ENCODE results near the gene NAB1.
"Not testable (repeated sequence)": the region's sequence is repeated elsewhere in the genome, so short reads cannot be mapped to it uniquely, and the experiment has no call there.

Gene NAB1

DNA sequence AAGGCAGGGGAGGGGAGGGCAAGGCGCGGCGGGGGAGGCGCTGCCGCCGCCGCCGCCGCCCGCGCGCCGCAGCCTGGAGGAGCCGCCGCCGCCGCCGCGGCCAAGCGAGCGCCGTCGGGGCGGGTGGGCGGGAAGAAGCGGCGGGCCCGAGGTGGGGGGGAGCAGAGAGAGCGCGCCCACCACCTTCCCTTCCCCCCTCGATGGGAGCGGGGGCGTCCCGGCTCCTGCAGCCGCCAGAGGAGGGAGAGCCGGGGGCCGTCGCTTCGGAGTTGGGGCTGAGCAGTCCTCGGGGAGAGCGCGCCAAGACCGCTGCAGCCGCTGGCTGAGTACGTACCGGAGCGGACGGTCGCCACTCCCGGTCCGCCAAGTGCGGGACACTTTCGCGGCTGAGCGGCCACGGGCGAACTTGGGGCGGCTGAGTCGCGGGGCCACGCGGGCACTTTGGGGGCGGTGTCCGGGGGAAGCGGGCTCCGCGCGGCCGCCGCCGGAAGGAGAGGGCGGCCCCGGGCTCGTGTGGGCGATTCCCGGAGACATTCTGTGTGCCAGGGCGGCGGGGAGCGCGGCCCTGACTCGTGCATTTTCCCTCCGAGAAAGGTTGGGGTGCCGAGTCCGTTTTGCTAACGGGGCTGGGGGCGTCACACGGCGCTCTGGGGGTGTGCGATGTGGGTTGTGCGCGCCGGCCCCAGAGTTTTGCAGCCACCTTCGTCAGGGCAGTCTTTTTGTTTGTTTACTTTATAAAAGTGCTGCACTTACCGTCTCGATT lies at the start of gene NAB1:
NAB1 (plus strand) TSS at position 49 of the 763 bp plus-strand sequence. CDS start 10,094 bp downstream, outside the sequence.
- DNase-seq, result peak; percentile 82

DNA sequence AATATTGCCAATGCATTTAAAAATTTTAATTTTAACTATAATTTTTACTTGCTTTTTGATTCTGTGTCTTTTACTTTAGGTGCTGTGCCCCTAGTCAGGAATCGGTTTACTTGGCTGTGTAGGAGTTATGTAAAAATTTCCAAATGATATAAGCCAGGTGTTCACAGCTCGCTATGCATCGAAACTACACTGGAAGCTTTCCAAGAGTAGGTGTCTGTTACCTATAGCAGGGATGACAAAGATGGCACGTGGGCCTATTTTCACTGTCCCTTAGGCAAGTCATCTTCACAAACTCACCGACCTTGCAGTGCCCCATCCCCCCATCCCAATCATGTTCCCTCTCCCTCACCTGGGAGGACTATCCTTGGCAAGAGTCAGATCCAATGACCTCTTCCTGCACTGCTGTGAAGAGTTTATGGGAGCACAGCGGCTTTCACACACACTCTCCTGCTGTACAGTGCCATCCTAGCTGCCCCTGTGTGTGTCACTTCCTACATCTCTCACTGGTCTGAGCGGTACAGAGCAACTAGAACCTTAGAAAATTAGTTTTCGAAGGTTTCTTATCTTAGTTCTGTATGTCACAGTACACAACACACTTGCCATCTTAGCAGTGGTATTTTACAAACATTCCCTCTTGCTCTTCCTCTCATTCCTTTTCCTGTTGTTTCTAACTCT lies 49.2 kb upstream of the NAB1 start:
- DNase-seq, result no peak

DNA sequence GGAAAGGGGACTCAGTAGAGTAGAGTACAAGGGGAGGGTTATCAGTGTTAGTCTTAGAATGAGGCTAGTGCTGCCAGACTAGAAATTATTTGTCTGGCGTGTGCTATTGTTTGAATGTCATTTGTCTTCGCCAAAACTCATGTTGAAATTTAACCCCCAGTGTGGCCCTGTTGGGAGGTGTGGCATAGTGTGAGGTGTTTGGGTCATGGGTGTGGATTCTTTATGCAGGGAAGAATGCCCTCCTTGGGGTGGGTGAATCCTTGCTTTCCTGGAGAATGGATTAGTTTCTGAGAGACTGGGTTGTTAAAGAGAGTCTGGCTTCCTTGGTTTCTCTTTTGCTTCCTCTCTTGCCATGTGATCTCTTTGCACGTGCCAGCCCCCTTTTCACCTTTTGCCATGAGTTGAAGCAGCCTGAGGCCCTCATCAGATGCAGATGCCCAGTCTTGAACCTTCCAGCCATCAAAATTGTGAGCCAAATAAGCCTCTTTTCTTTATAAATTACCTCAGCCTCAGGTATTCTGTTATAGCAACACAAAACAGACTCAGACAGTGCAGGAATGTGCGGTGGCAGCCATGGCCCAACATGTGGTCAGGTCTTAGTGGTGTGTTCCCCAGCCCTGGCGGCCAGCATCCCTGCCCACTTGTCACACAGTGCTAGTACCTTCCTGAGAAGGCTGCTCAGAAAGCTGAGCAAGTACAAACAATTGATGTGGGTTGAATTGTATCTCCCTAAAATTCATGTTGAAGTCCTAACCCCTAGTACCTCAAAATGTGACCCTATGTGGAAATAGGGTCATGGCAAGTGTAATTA lies 48.4 kb upstream of the NAB1 start:
- no peak for DNase-seq

DNA sequence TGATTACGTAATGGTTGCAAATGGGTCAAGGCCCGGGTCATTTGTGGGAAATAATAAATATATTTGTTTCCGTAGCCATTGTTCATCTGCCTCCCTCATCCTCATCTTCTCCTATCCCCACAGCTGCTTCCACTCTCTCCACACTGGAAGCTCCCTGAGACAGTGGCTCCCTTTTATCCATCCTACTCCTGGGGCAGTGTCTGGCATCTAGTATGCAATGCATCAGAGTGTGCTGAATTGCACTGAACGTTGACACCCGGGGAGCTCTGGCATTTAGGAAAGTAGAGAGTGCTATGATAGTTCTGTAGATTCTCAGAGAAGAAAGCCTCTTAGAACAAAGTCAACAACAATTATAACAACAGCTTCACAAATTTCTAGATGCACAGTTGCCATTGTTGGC lies 45.5 kb upstream of the NAB1 start:
- DNase-seq, result no peak

DNA sequence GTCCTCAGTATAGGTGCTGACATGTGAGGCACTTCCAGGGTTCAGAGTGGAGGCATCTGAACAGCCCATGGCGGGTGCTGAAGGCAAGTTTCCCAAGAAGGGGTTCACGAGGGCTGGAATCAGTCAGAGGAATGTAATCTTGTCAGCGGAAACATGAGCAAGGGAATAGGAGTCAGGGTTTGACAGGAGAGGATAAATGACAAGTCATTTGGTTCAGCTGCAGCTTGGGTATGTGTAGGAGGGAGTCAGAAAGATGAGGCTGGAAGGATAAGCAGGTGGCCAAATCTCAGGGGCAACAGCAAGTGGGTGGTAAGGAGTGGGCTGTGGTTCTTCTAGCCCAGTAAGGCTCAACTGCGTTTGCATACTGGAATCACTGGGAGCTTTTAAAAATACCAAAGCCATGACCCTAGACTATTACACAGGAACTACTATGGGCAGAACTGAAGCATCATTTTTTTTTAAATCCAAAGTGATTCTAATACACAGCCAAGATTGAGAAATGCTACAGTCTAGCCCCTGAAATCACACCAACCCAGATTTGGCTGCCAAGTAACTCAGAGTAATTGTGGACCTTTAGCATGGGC lies 41.8 kb upstream of the NAB1 start:
- DNase-seq, result no peak

DNA sequence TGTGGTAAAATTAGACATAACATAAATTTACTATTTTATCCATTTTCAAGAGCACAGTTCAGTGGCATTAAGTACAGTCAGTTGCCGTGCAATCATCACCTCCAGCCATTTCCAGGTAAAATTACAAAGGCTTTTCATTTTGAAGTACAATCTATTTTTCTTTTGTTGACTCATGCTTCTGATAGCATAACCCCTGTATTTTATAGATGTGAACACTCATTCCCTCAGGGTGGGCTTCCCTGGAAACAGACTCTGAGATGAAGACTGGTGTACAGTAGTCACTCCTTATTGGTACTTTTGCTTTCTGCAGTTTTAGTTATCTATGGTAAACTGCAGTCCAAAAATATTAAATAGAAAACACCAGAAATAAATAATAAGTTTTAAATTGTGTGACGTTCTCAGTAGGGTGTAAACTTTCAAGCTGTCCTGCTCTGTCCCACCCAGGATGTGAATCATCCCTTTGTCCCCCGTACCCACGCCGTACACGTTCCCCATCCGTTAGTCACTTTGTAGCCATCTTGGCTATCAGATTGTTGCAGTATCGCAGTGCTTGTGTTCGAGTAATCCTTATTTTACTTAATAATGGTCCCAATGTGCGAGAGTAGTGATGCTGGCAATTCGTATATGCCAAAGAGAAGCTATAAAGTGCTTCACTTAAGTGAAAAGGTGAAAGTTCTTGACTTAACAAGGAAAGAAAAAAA lies 41.1 kb upstream of the NAB1 start:
- DNase-seq, result no peak

DNA sequence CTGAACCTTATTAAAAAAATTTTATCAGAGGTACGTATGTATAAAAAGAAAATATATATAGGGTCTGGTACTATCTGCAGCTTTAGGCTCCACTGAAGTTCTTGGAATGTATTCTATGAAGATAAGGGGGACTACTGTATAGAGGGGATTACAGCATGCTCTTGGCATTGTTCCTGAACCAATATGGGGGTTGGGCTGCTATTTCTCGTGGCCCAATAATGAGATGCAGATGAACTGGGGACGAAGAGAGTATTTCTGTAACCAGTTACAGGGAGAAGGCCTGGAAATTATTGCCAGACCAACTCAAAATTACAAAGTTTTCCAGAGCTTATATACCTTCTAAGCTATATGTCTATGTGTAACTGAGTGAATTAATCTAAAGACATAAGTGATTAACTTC lies 40.0 kb upstream of the NAB1 start:
- not testable (repeated sequence) for DNase-seq

GRCh38 chr2:190609397-190609796 lies 39.5 kb upstream of the NAB1 start:
- not testable (repeated sequence) for DNase-seq

DNA sequence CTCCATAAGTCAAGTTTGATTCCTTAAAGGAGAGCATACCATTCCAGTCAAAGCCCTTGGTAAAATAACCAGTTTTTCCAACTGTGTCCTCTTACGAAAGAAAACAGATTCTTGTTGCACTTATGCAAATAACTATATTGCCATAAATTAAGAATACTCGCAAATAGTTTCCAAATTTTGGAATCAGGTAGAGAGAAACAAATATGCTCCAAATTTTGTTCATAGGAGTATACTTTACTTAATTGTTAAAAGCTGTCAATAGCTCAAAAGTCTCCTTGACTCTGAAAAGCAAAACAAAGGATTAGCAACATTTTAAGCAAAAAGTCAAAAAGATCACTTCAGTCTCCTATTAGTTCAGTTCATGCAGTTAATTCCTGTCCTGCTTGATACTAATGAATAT lies 38.4 kb upstream of the NAB1 start:
- not testable (repeated sequence) for DNase-seq

DNA sequence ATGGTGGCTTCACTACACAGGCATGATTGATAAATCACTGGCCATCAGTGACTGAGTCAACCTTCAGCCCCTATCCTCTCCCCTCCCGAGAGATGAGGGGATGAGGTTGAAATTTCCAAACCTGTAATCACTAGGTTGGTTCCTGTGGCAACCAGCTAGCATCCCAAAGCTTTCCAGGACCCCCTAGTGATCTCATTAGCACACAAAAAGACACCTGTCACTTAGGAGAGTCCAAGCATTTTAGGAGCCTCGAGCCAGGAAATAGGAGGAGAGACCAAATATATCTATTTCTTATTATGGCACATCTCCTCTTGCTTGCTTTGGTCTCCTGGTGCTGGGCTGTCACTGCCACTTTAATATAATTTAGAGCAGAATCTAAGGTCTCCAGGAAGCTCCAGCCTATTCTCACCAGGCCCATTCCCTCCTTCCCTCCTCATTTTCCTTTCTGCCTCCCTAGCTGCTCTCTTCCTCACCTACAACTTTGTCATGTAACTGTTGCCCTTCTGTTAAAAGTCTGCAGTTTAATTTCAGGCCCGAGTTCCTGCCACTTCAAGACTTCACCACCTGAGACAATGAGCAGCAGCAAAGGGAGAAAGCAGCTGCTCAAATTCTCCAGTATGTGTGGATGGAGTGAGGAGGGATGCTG lies 33.2 kb upstream of the NAB1 start:
- DNase-seq, result no peak

DNA sequence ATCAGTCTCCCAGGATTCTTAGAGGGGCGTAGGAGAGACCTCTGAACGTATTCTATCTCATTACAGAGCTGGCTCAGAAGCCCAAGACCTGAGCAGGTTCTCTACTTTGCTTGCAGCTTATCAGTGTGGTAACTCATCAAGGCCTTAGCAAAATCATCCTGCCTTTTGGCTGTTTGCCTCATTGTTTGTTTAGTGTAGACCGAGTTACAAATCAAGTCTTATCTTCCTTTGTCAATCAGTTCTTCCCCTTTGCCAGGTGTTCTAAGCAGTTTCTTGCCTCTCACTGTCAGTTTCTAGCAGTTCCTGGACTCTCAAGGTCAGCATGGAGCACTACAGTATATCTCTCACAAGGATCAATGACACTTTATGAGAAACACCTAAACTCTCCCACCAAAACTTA lies 30.9 kb upstream of the NAB1 start:
- no peak for DNase-seq

DNA sequence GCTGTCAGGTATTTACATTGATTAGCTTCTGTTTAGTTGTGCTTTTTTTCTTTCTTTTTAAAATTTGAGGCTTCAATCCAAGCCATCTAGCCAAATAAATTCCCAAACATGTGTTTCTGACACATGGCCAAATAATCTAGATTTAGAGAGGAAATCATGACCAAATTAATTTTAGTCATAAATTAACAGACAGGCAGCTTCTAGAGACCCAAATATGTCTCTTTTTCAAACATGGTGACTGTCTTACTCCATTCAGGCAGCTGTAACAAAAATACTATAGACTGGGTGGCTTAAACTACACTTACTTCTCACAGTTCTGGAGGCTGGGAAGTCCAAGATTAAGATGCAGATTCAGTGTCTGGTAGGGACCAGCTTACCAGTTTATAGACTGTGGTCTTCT lies 23.2 kb upstream of the NAB1 start:
- DNase-seq, result no peak

DNA sequence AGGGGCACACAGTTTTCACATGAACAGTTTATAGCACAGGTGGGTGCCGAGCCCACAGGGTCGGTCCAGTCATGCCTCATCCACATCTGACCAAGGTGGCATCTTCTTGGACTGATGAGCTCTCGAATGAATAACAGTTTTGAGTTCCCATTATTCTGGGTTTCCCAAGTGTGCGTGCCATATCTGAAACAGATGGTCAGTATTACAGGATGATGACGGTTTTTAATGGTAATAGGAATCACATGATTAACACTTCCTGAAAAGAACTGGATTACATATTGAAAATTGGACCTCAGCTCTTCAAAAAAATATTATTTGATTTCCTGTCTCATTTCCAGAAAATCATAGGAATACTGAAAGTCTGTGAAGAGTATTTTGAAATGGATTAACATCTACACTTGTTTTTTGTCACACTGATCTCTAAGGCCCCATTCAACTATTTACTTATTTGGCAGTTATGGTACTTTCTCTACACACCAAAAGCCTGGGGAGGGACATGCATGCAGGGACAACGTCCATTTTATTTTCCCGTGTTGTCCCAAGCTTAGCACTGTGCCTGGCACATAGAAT lies 22.2 kb upstream of the NAB1 start:
- DNase-seq, result no peak

GRCh38 chr2:190627448-190628412 lies 21.2 kb upstream of the NAB1 start:
- peak; percentile 83 for DNase-seq

DNA sequence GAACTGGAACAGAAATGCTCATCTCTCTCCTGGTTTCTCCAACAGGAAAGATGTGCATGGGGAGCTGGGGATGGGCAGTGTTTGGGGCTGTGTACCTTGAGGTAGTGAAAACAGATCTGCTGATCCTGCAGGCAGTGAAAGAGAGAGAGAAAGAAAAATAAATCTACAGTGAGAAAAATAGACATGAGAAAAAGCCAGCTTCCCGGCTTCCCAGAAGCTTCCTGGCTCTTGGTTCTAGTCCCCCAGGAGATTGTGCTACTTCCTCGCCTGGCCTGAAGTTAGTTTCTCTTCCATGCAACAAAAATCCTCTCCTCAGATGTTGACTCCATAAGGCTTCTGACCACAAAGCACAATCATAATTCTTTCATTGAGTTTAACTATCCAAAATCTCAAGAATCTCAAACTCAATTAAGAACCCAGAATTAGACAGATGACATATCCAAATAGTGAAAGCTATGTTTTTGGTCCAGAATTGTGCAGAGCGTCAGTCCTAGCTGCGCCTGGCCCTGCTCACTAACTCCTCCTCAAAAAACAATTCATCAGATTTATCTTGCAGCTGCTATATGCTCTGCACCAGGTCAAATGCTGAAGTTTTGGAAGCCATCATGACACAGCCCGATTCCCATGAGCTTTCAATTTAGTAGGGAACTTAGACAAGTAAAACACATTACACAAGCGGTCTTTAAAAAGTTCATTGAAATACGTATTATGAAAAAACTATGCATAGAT lies 20.1 kb upstream of the NAB1 start:
- DNase-seq, result peak; percentile 68

DNA sequence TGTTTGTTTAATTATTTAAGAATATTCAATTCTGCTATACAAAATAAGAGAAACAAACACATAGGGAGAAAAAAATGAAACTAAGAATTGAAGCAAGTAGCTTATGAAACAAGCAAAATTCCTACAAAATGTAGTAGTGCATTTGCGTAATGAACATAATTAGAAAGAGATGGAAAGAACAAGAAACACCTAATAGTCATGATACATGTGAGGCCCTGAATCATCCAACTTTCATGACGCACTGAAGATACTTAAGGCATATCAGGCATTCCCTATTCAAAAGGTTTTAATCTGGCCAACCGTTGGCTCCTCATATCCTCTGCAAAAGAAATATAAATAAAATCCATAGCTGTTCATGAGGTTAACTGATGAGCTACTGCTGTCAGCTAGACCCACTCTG lies 14.5 kb upstream of the NAB1 start:
- DNase-seq, result no peak

- DNase-seq, result no peak
Measured at GRCh38 chr2:190635781-190636180, 13.1 kb upstream of the NAB1 start.

DNA sequence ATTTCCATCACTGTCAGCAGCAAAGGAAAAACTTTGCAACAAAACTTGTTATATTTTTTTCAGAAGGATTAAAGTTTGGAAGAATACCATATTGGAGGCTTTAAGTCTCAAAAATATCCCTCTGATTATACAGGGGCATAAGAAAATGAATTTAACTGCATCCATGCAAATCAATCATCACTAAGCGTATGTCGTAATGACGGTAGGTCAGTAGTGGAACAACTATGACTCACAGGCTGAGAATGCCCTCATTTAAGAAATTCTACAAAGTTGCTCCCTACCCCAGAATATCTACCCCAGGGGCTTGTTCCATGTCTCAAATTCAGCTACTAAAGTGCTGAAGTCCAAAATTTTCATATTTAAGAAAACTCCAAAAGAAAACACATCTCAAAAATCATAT lies 12.5 kb upstream of the NAB1 start:
- DNase-seq, result no peak

DNA sequence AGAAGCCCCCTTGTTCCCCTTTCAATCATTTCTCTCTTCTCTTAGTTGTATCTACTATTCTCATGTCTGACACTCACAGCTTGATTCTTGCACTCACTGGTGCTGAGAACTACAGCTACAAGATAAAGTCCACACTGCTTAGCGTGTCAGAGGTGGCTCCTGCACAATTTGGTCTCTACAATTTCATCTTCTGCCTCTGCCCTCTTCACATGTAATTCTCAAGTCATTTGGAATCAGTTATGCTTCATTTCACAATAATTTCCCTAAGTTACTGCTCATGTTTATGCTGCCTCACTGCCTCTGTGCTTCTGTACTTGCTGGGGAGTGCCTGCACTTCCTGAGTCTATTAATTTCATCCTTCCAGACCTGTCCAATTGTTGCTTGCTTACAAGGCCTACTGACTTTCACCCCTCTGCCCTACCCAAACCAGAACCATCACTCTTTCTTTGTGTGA lies 11.6 kb upstream of the NAB1 start:
- no peak for DNase-seq
